GM12878 (cell line): ENCODE measurements around the gene RPS6KA5.

Experiments used
- CTCF ChIP-seq, 3 experiments: IDR thresholded peaks in 2 of 3; conservative IDR thresholded peaks in 1 of 3; 2 replicates each; pipeline ENCODE4 v1.5.1; 2011; ENCODE audit warnings: low read depth in 3 of 3, low read length in 3 of 3, mild to moderate bottlenecking in 3 of 3, control low read depth in 2 of 3, moderate library complexity in 2 of 3, inconsistent platforms in 1 of 3, mixed read lengths in 1 of 3; ENCODE audit not compliant: control insufficient read depth in 2 of 3, insufficient read depth in 1 of 3; ENCODE audit errors: extremely low read depth in 1 of 3
- EP300 ChIP-seq, 2 experiments: fragments of 150-350 bp in 1 of 2; IDR thresholded peaks; 2 replicates each; pipeline ENCODE4 v1.6.1; 2011 to 2012; ENCODE audit warnings: low read depth in 2 of 2, low read length in 2 of 2, borderline replicate concordance in 1 of 2, improper control_type of control experiment in 1 of 2, inconsistent platforms in 1 of 2; ENCODE audit not compliant: control insufficient read depth in 1 of 2
- EZH2 ChIP-seq: IDR thresholded peaks from 2 replicates; pipeline ENCODE4 v1.6.1; 2012; ENCODE audit warnings: low read depth, mild to moderate bottlenecking, control low read depth, inconsistent platforms, low read length, borderline replicate concordance; ENCODE audit not compliant: control insufficient read depth
- GABPA ChIP-seq: IDR thresholded peaks from 2 replicates; pipeline ENCODE4 v1.6.1; 2014; ENCODE audit warnings: antibody characterized with exemption, low read depth, mild to moderate bottlenecking, inconsistent platforms
- SP1 ChIP-seq: IDR thresholded peaks from one replicate; pipeline ENCODE4 v1.6.1; 2011; ENCODE audit warnings: low read depth, low read length
- SUZ12 ChIP-seq: fragments of 200-600 bp; sonication (generic); IDR thresholded peaks from one replicate; pipeline ENCODE4 v1.6.1; 2018; ENCODE audit warnings: antibody characterized with exemption, mild to moderate bottlenecking; ENCODE audit not compliant: unreplicated experiment

- TF ChIP-seq CTCF (IDR thresholded peaks at IDR 0.05 in 2 of 3, conservative IDR thresholded peaks at IDR 0.05 in 1 of 3; ENCODE audit: control insufficient read depth in 2 of 3, extremely low read depth in 1 of 3, insufficient read depth in 1 of 3, low read depth in 3 of 3, low read length in 3 of 3) (no peak), SP1 (no peak), SUZ12 (no peak), EP300 (IDR thresholded peaks at IDR 0.05; ENCODE audit: borderline replicate concordance in 1 of 2, control insufficient read depth in 1 of 2, low read depth in 2 of 2, low read length in 2 of 2) (no peak), GABPA (no peak), EZH2 (no peak)
Measured at GRCh38 chr14:90893510-90893909, 166.9 kb downstream of the RPS6KA5 start.
